ENCODE data around the gene ITGA2B. TPM values are rescaled to one million over a fixed set of nuclear protein-coding genes. Genes with fewer than 3 reads are reported as not detected.
A peak's percentile ranks its signal among the peaks of the same experiment; 100 is the strongest.

The ITGA2B gene
- total and polyA plus RNA-seq, 2 of the 13 experiments (the other 11 are each of a cell fraction or from before 2014, with no cell fraction given), result 0.38 to 1.1 TPM

GRCh38 chr17:44374306-44375195, 14.9 kb downstream of the ITGA2B start (continued):
- TF ChIP-seq ZBTB4 (CRISPR knock-in tag; IDR thresholded peaks at IDR 0.05; ENCODE audit: borderline replicate concordance) (0 out of 2 replicates have a peak, but pooled peaks have one; percentile 13), ZNF567 (CRISPR knock-in tag; IDR thresholded peaks at IDR 0.05; ENCODE audit: borderline replicate concordance) (0 out of 2 replicates have a peak, but pooled peaks have one; percentile 62), ZFX (CRISPR knock-in tag; IDR thresholded peaks at IDR 0.05; ENCODE audit: low read depth) (peak; percentile 79), HNRNPL (IDR thresholded peaks at IDR 0.05; ENCODE audit: low read depth, low read length) (peak; percentile 55; the same call in 1 of the 2 replicates), ETV5 (CRISPR knock-in tag; IDR thresholded peaks at IDR 0.05; ENCODE audit: borderline replicate concordance) (peak; percentile 53; the same call in 1 of the 2 replicates), ONECUT2 (CRISPR knock-in tag; IDR thresholded peaks at IDR 0.05) (no peak), SP5 (CRISPR knock-in tag; IDR thresholded peaks at IDR 0.05; ENCODE audit: borderline replicate concordance, low read depth) (peak; percentile 40; the same call in 1 of the 2 replicates), NR2F6 (IDR thresholded peaks at IDR 0.05) (peak; percentile 40; the same call in 1 of the 2 replicates), NR2F6 (CRISPR knock-in tag; IDR thresholded peaks at IDR 0.05) (0 out of 2 replicates have a peak, but pooled peaks have one; percentile 41), ZSCAN21 (CRISPR knock-in tag; IDR thresholded peaks at IDR 0.05; ENCODE audit: borderline replicate concordance) (0 out of 2 replicates have a peak, but pooled peaks have one; percentile 27), ZNF619 (CRISPR knock-in tag; IDR thresholded peaks at IDR 0.05) (0 out of 2 replicates have a peak, but pooled peaks have one; percentile 64), MIER2 (CRISPR knock-in tag; IDR thresholded peaks at IDR 0.05) (no peak), ZNF879 (CRISPR knock-in tag; IDR thresholded peaks at IDR 0.05) (0 out of 2 replicates have a peak, but pooled peaks have one; percentile 62), ZC3H13 (CRISPR knock-in tag; IDR thresholded peaks at IDR 0.05) (0 out of 2 replicates have a peak, but pooled peaks have one; percentile 37), HNF4G (IDR thresholded peaks at IDR 0.05; ENCODE audit: borderline replicate concordance, low read depth, low read length) (no peak), HNF4G (CRISPR knock-in tag; IDR thresholded peaks at IDR 0.05; ENCODE audit: borderline replicate concordance, low read depth) (no peak)
- TF ChIP-seq, protein P1, sequence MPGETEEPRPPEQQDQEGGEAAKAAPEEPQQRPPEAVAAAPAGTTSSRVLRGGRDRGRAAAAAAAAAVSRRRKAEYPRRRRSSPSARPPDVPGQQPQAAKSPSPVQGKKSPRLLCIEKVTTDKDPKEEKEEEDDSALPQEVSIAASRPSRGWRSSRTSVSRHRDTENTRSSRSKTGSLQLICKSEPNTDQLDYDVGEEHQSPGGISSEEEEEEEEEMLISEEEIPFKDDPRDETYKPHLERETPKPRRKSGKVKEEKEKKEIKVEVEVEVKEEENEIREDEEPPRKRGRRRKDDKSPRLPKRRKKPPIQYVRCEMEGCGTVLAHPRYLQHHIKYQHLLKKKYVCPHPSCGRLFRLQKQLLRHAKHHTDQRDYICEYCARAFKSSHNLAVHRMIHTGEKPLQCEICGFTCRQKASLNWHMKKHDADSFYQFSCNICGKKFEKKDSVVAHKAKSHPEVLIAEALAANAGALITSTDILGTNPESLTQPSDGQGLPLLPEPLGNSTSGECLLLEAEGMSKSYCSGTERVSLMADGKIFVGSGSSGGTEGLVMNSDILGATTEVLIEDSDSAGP (CRISPR knock-in tag; IDR thresholded peaks at IDR 0.05; ENCODE audit: borderline replicate concordance), result peak; percentile 59; the same call in 1 of the 2 replicates
- TF ChIP-seq, protein P2, sequence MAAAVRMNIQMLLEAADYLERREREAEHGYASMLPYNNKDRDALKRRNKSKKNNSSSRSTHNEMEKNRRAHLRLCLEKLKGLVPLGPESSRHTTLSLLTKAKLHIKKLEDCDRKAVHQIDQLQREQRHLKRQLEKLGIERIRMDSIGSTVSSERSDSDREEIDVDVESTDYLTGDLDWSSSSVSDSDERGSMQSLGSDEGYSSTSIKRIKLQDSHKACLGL (CRISPR knock-in tag; IDR thresholded peaks at IDR 0.05), result no peak; the same call in 1 of the 2 replicates
